HG03280 (cell line): ENCODE data around the gene DOCK1.

Source experiments
- ATAC-seq: cut with Tn5 transposase; IDR thresholded peaks from one replicate; pipeline ENCODE4 v1.9.1; 2021; ENCODE audit warnings: mild to moderate bottlenecking, moderate library complexity; ENCODE audit not compliant: unreplicated experiment

The DOCK1 gene

DNA sequence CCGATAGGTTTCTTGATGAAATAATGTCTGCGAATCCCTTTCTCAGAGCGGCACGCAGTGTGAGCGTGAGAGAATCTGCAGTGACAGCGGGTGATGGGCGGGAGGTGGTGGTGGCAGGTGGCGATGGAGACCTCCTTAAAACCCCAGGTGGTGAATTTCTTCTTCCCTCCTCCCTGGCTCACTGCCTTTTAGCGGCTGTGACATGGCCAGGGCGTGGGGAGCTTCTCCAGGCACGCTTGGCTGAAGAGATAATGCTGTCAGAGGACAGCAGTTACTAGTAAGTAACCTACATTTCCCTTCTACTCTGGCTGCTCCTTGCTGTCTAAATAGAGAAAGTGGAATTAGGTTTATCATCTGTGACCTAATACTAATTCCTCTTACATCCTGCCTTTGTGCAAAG, 432.6 kb downstream of the DOCK1 start:
- no peak for ATAC-seq

DNA sequence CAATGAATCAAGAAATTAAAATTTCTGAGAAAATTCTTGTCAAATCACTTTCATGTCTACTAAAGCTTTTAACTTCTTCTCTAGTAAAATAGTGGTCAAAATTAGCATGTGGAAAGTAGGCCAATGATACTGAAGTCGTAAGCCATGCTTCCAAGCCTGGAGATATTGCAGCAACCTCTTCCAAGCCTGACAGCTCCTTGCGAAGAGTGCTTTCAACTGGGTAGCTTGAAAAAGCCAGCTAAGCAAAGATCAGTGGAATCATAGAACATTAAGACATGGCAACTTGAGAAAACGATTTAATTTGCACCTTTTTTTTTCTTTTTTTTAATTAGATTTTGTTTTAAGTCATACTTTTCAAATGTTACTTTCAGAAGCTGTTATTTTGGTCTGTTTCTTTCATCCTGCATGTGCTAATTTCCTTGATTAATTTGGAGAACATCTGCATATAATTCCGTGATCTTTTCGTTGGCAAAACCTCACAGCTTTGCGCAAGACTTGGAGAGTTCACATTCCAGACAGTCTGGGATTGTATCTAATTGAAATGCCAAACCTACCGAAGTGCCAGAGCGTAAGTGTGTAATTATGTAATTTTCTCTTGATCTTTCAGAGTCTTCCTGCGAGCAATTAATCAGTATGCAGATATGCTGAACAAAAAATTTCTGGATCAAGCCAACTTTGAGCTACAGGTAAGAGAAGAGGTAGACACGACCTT, 433.3 kb downstream of the DOCK1 start:
- no peak for ATAC-seq

DNA sequence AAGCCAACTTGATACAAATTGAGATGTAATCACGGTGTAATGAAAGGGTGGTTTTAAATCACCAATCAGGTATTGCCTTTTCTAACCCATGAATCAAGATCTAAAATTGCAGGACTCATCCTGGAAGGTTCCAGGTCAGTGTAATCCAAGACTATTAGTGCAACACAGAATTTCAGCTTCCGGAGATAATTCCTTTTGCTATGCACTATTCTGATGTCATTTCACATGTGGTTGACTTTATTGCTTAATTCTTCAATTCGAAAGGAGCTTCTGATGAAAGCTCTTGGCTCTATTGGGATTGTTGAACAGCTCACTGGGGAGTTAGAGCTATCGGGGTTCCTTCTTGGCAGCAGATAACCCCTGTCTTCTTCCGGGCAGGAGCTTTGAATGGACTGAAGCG, 438.6 kb downstream of the DOCK1 start:
- ATAC-seq, result no peak

DNA sequence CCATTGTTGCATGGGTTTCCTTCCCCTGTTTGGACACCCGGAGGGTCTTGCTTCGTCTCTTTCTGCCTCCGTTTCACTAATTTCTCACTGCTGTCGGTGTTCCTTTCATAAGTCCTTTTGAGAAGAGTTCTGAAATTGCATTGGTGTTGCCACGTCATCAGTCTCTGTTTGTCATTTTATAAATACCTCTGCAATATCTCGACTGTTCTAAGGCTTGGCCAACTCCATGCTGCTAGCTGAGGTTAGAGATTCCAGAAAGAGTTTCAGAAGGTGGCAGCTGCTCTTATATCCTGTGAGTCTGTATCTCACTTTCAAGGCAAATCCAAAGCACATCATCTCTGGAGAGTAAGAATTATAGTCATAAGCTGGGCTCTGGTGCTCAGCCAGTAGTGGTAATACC, 439.1 kb downstream of the DOCK1 start:
- ATAC-seq, result no peak

DNA sequence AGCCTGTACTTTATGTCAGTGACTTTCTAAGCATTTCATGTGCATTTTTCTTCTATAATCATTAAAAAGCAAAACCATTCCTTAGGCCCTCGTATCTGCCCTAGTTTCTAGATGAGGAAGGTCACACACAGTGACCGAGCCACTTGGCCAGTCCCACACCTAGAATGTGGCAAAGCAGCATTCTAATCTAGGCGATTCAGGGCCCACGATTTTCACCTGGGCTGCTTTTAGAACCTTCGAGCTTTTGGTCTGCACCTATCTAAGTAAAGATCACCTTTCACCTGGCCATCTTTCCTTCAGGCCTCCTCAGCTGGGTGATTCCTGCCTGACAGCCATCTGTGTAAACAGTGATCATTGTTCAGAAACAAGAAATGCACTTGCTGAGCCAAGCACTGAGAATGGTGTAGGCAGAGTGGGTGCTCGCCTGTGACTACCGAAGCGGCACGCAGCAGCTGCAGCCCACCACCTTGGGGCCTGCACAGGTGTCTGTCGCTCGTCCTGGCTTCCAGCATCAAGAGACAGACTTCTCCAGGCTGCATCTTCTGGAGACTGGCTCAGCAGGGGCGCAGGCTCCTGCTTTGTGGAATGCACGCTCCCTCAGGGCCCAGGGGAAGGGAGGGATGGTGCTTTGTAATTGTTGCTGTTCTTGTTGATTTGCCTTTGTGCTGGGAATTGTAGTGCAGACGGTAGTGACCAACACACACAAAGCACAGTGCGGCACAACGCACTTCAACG, 440.2 kb downstream of the DOCK1 start:
- ATAC-seq, result no peak

DNA sequence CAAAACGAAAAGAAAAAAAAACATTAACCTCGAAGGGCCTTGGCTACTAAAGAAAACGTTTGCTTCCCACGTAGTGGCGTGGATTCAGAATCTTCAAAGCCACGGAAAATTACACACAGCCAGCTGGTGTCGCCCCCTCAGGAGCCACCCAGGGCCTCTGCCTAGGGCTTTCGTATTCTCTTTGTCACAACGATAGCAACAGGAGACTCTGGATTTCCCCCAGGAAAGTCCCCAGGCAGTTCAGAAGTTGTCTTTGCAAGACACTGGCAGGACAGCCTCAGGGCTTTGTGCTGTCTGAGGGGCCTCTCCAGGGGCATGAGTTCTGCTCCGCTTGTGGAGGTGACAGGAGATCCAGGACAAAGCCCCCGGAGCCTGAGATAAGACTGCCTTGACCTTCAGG, 441.4 kb downstream of the DOCK1 start:
- ATAC-seq, result no peak

DNA sequence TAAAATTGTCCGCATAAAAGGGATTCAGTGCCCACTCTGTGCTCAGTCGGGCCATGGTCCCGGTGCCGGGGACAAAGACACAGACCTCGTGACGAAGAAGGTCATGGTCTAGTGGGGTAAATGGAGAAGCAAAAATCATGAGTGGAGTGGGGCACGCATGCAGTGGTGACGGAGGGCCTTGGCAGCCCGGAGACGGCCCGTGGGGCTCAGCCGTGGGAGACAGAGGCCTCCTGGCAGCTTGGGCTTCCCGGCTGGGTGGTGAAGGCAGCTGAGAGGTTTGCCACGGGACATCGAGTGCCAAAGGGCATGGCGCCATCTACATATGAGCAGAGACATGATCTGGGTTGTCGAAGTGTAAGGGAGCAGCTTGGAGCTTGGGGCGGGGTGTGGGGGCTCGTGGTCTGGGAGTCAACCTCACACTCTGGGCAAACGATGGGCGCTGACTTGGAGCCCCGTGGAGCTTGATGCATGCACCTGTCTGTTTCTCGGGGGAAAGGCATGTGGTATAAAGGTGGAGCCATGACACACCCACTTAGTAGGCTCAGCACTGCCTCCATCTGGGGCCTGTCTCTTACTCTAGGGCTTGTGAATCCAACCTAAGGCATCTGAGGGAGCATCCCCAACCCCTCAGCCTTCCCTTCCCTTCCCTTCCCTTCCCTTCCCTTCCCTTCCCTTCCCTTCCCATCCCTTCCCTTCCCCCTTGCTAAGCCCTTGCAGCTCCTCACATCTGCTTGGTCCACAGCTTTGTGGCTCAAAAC, 442.2 kb downstream of the DOCK1 start:
- no peak for ATAC-seq

DNA sequence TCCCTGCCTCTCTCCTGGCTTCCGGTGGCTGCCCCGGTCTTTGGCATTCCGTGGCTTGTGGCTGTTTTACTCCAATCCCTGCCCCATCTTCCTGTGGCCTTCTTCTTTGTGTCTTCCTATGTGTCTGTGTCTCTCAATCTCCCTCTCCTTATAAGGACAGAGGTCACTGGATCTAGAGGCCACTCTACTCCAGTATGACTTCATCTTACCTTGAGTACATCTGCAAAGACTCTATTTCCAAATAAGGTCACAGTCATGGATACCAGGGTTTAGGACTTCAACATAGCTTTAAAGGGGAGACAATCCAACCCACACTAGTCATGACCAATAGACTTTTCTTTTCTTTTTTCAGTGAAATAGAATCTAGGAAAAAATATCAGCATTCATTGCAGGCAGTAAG, 444.5 kb downstream of the DOCK1 start:
- no peak for ATAC-seq

DNA sequence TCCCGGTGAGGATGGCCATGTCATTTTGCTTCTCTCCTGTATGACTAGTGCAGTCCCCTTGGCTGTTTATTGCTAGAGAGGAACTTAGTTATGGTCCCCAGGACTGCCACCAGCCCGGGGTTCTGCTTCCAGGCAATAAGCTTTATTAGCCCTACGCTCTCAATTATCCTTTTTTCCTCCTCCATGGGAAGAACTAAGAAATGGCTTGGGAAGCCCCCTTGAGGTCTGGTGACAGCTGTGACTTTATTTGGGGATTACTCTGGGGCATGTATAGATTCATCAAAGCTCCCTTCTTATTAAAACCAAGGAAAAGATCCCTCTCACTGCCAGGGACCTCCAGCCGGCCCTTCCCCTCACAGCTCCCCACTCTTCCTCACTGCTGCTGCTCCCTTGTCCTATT, 446.3 kb downstream of the DOCK1 start:
- ATAC-seq, result no peak

DNA sequence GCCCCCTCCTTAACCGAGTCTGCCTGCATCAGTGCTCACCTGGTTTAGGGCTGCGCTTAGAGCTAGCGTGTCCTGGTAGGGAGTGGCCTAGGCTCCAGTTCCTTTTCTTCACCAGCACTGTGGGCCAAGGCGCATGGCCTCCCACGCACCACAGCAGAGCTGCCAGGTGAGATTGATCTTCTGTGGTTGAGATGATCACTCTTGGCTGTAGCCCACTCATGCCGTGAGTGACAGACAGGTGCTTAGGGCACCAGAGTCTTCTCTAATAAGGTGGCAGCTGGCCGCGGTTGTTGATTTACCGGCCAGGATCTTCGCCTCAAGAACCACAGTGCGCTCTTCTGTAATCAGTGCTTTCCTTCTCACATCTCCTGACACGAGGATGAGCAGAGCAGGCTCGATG, 448.3 kb downstream of the DOCK1 start:
- ATAC-seq, result no peak

DNA sequence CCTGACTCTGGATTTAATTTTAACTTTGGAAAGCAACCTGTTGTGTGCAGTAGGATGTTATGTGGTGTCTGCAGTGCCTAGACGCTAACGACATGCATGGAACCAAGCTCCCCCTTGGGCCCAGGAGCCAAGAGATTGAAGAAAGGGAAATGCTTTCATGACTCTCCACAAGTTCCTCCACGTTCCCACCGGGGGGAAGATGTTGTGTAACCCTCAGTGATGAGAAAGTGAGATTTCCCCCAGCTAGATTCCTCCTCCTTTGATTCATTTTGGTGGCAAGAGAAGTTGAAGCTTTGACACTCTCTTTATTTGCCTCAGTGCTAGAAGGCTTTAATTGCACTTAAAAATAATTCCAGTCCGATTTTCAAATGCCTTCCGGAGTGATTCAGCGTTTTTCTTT, 449.0 kb downstream of the DOCK1 start:
- ATAC-seq, result no peak

DNA sequence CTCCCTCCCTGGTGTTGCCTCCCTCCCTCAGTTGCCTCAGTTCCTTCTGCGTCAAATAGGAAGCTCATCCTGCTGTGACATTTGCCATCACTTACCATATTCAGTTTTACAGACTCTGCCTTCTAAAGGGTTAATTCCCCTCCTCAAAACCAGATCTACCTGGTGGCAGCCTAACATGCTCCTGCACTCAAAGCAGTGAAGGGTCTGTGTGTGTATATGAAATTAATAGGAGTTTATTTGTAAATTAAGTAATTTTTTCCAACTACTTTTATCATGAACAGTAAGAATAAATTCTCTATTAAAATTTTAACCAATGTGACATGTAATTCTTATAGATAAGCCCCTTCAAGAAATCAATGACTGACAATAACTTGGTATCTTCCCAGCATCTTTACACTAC, 449.8 kb downstream of the DOCK1 start:
- ATAC-seq, result no peak

DNA sequence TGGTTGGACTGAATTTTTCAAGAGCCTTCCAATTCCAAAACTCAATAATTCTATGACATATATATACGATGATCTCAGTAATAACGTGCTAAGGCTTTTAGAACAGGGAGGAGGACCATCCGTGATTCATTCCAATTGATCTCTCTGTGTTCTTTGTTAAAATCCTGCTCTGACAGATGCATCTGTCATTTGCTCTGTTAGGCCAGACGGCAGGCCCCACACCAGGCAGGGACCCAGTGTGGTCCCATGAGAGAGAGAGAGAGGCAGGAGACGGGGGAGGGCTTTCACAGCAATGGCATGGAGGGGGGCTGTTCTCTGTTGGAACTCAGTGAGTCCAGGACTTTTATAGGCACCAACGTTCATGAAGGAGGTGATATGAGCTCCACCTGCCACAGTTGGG, 451.1 kb downstream of the DOCK1 start:
- no peak for ATAC-seq

DNA sequence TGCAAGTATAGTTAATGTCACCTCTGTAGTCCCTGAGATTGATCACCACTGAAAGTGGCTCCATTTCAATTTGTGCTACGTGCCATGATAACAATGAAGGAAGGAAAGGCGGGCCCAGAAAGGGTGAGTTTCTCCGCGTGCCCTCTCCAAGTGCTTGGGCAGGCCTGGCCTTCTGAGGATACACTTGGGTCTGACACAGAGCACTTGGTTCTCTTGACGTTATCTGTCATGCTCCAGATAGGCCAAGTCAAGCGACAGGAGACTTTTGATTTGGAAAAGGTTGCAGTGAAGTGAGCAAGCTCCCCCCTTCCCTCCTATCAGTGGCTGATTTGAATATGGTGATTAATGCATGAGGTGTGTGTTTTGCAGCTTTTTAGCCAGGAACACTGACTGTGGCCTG, 452.0 kb downstream of the DOCK1 start:
- ATAC-seq, result no peak

DNA sequence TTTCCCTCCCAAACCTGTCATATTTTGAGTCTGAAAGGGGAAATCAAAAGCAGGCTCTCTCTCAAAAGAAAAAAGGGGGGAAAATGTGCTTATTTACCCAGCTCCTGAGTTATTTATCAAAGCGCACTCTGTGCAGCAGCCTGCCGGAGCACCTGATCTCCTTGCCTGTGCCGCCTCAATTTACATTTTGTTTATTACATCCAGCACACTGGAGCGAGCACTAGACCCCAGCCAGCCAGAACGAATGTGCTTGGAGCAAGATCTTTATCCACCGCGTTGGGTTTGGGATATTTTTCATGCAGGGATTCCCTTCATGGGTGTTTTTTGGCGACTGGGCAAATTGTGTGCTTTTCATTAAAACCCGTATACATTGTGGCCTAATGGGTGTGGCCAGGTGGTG, 453.1 kb downstream of the DOCK1 start:
- no peak for ATAC-seq

DNA sequence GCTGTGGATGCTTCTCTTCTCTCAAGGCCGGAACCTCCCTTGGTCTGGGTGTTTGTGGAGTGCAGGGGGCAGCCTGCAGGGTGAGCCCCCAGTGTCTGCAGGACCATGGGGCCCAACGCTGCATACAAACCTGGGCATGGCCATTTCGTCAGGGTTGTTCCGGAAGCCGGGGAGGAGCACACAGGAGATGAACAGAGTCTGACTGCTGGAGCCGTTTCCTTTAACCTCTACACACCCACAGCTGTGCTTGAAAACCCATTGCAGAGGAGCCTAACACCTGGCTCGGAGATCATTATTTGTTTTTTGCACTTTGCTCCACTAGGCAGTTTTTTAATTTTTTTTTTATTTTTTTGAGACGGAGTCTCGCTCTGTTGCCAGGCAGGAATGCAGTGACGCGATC, 458.8 kb downstream of the DOCK1 start:
- ATAC-seq, result no peak

DNA sequence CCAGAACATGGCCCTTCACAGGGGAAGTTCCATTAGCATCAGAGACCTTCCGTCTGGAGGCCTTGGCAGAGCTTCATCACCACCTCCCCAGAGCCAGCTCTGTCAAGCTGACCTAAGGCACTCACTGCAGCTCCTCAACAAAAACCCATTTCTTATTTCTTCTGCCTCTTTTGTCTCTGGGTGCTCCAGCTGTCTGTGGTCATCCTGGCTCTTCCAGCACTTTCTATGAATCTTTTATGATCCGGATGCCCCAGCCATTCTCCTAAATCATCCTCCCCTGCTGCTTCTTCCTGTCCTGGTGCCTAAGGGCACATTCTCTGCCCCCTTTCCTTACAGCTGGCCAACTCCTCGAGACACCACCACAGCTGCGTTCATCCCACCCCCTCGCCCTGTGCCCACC, 462.9 kb downstream of the DOCK1 start:
- no peak for ATAC-seq

DNA sequence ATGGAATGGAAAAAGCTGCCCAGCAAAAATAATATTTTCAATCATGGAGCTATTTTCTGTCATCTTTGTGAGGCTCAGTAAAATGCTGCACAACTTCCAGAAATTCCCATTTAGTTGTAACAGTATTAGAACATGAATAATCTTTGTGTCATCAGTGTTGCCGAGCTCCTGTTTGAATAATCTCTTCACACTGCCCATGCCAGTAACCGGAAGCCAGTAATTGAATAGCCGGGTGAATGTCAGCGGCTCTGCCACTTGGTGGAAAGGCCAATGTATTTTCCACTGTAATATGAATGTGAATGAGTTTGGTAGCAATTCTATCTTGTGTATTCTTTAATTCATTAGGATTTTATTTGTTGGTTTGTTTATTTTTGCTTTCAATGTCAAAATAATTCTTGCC, 463.7 kb downstream of the DOCK1 start:
- no peak for ATAC-seq

DNA sequence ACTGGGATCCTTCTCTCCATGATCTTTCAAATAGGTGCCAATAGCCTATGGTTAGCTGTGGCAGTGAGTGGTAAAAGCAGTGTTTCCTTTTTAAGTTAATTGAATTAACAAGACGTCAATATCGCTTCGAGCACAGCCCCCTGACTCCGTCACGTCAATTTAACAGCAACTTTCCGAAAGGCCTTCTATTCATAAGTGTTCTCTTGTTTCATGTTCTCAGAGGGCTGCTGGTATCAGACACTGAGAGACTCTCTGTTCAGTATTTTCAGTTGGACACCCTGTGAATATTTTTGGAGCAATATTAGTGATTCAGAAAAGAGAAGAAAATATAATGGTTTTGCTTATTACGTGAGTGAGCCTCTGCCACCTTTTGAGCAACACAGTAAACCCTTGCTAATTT, 465.4 kb downstream of the DOCK1 start:
- no peak for ATAC-seq

DNA sequence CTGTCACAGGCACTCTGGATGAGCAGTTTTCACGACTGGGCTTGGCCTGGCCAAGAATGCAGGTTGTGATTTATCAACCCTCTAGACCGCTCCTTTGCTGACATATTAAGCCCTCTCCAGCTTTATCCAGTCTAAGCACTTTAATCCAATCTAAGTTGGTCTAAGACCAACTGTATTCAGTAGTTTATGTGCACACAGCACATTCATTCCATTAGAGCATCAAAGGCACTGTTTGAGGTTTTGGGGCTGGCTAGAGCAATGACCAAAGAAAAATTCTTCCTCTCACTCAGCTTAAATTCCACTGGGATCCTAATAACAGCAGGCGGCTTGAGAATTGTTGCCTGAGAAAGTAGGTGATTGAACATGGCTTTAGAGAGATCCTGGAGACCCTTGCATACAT, 467.1 kb downstream of the DOCK1 start:
- no peak for ATAC-seq

DNA sequence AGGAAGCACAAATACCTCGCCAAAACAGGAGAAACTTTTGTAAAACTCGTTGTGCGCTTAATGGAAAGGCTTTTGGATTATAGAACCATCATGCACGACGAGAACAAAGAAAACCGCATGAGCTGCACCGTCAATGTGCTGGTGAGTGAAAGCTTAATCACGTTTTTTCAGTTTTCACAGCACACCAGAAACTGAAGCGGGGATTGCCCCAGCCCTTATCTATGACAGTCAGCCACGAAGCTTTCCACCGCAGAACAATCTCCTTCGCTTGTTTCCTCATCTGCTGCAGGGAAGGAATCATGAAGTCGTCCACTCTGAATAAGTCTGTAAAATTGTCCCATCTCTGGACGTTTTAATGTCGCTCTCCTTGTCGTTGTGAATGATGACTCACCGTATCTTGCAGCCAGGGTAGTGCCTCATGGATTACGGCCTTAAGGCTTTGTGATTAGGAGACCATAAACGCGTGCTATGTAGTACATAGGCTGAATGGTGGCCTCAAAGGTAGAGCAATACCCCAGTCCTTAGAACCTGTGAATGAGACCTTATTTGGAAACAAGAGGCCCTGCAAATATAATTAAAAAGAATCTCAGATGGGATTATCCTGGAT, 468.9 kb downstream of the DOCK1 start:
- ATAC-seq, result no peak

DNA sequence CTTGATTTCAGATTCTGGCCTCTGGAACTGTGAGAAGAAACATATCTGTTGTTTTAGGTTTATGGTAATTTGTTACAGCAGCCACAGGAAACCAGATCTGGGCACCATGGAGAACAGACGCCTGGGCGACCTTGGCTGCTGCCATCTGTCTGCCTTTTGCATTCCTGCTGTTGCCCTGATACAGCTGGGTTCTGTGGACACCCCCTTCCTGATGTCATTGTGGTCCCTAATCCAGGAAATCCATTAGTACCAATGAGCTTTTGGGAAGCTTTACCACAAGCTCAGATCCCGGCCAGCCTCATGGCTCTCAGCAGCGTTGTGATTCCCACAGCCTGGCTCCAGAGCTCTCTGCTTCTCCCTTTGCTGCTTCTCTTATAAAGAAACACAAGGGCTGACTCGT, 469.7 kb downstream of the DOCK1 start:
- ATAC-seq, result no peak
